Right cardiac atrium (tissue), 5 donors: ENCODE data around the gene MUS81. TPM values are rescaled to one million over a fixed set of nuclear protein-coding genes. Genes with fewer than 3 reads are reported as not detected.

Source experiments
- ATAC-seq, 2 donors: fragments of 200-7000 bp; cut with Tn5 transposase; one replicate each; pipeline versions ENCODE4 v1.8.0 to v1.9.1; 2020; ENCODE audit warnings: moderate library complexity in 2 of 2, mild to moderate bottlenecking in 1 of 2
- DNase-seq, 3 donors: peaks; one replicate each; pipeline ENCODE4 v3.0.0-alpha.2; 2020
- H3K27ac ChIP-seq: one replicate; pipeline ENCODE4 v1.5.1; 2013; ENCODE audit warnings: mild to moderate bottlenecking, low read length, control low read depth, moderate library complexity
- H3K27me3 ChIP-seq: one replicate; pipeline ENCODE4 v1.6.1; 2013; ENCODE audit not compliant: control insufficient read depth, insufficient read depth
- H3K4me1 ChIP-seq: one replicate; pipeline ENCODE4 v1.6.1; 2013; ENCODE audit warnings: low read length; ENCODE audit not compliant: control insufficient read depth, insufficient read depth
- H3K4me3 ChIP-seq: one replicate; pipeline ENCODE4 v1.5.1; 2013; ENCODE audit warnings: low read length, control low read depth
- H3K9me3 ChIP-seq: one replicate; pipeline ENCODE4 v1.6.1; 2013; ENCODE audit warnings: low read length; ENCODE audit not compliant: control insufficient read depth
- WGBS: extraction: QIAGEN DNeasy Blood & Tissue Kit; methylation state at CpG from one replicate; pipeline ENCODE4 v1.1.7; 2013; 5-methylcytosine and 5-hydroxymethylcytosine counted together
- intact Hi-C, 4 donors: fragments of 100-400 bp; cut with DNase I; formaldehyde crosslinking; loops; one replicate each; pipeline versions ENCODE4 v1.11.0 to v1.14.0; 2022 to 2023
- polyA plus RNA-seq: library from polyadenylated mRNA; stranded (reverse); fragments of 200-250 nt; gene quantifications from one replicate; pipeline ENCODE4 v1.2.3, GENCODE V29; 2013
- total RNA-seq, 4 donors: library from RNA; stranded (reverse); fragmentation: NEBNext Ultra II Directional; extraction: Animal tissue kit (Norgen Biotek cat#: 25700); gene quantifications; one replicate each; pipeline ENCODE4 v1.2.1, GENCODE V29; 2021
- donor health status: healthy with polysubstance abuse.
- donor health status: DM: no; HTN: yes; CAD: no.
- donor health status: DM: no; HTN: no; CAD: no.
- donor health status: DM: no; HTN: yes; CAD: no; lungs with severe emphysema.
- donor health status: DM: yes; HTN: yes; CAD: no.

MUS81 gene
- total and polyA plus RNA-seq, 5 donors = 33.3 to 44.7 (median 37.8) TPM

GRCh38 chr11:65868076-65868667 is 7.9 kb downstream of the MUS81 start:
- WGBS = 84% methylated on average over 19 of the region's 19 CpGs
- no peaks in the 10 kb centered on the region for H3K27me3 ChIP-seq
- no peak overlapping the region for H3K27ac ChIP-seq
- peaks cover 5% of the 10 kb centered on the region for H3K4me1 ChIP-seq
- intact Hi-C loops = no loop called here
- no peaks in the 10 kb centered on the region for H3K9me3 ChIP-seq
- DNase-seq = peak; percentile 25 to 66 (median 64)
- ATAC-seq = no peak
- H3K4me3 ChIP-seq = no peak overlapping the region

DNA sequence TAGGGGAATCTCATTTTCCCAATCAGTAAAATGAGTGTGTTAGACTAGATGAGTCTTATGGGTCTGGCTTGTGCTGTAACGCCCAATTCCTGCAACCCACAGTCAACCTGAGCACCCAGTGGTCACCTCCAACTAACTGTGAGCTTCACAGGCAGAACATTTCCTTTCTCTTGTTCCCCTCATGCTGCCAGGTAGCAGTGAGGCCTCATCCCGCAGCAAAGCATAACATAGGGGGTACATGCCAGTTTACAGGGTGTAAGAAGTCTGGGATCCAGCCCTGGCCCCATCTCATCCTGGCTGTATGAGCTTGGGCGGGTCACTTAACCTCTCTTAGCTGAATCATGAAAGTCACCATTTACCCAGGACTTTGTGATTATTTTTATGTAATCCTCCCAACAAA is 8.7 kb downstream of the MUS81 start:
- Histone ChIP-seq H3K4me1 (peaks cover 5% of the 10 kb centered on the region), H3K9me3 (no peaks in the 10 kb centered on the region), H3K27me3 (no peaks in the 10 kb centered on the region), H3K4me3 (no peak overlapping the region), H3K27ac (no peak overlapping the region)
- ATAC-seq = no peak
- 95% methylated on average over 3 of the region's 3 CpGs for WGBS
- intact Hi-C loops = no loop called here
- DNase-seq = peak in 1 of 3 donors; percentile 25

DNA sequence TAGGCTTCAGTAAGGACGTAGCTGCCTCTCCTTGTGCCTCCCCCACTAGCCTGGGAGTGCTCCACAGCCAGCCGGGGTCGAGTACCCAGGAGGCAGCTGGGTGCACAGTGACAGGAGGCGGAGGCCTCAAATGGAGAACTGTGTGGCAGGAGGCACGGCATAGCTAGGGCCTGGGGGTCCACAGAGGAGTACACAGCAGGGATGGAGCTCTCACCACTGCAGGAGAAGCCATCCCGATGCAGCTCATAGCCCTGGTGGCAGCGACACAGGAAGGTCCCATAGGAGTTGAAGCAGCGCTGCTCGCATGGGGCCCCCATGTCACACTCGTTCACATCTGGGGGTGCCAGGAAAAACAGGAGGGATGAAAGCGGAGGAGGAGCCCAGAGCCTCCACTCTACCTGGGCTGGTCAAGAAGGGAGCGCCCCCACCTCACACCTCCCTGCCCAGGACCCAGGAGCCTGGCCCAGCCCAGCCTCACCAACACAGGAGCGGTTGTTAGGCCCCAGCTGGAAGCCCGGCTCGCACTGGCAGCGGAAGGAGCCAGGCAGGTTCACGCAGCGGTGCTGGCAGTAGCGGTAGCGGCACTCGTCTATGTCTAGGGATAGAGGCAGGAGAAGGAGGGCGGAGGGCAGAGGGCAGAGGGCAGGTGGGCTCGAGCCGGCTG is 9.5 kb downstream of the MUS81 start:
- Histone ChIP-seq H3K4me3 (no peak overlapping the region), H3K4me1 (peaks cover 5% of the 10 kb centered on the region), H3K9me3 (no peaks in the 10 kb centered on the region), H3K27me3 (no peaks in the 10 kb centered on the region), H3K27ac (no peak overlapping the region)
- no peak for ATAC-seq
- intact Hi-C loops = no loop called here
- WGBS = 82% methylated on average over 24 of the region's 24 CpGs
- peak; percentile 18 to 65 (median 50) for DNase-seq

- Histone ChIP-seq H3K27ac (no peak overlapping the region), H3K9me3 (no peaks in the 10 kb centered on the region), H3K27me3 (no peaks in the 10 kb centered on the region), H3K4me3 (no peak overlapping the region), H3K4me1 (peaks cover 5% of the 10 kb centered on the region)
- intact Hi-C loops = no loop called here
- no peak for ATAC-seq
- peak; percentile 17 to 58 (median 42) for DNase-seq
- 69% methylated on average over 11 of the region's 11 CpGs for WGBS
Observed at GRCh38 chr11:65870307-65870658, 10.1 kb downstream of the MUS81 start.

DNA sequence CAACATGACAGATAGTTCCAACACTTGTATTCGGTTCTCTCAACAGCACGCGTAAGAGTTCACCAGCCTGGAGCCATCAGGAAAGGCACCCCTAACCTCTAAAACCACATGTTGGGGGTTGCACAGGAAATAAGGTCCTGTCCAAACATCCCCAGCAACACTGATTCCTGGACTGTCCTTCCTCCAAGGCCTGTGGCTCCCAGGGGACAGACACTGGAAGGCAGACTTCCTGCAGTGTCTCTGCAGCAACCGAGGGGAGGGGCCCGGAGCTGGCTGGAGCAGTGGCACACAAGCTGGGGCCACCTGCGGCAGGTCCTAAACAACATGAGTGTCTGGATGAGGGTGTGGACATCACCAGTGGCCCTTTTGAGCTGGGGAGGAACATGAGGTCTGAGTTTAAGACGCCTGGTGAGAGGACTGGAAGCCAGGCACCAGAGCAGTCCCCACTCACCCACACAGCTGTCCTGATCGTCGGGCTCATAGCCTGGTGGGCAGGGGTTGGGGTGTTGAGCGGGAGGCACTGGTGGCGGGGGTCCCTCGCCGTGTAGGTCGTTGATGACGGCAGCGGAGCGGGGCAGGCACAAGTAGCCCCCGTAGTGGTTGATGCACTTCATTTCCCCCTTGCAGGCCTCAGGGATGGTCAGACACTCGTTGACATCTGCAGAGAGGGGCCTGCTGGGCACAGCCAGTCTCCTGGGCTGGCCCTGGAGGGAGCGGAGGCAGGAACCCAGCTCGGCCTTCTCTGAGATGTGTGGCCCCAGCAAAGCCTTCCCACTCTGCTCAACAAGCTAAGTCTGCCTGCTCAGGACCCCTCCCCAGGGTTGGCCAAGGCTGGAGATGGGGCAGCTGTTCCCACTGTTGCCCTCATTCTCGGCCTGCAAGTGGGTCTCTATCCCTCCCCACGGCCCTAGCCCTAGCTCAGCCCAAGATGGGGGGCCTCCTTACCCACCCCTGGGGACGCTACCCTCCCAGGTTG is 10.8 kb downstream of the MUS81 start:
- peak; percentile 47 to 77 (median 75) for DNase-seq
- 55% methylated on average over 24 of the region's 24 CpGs for whole genome bisulfite sequencing
- Histone ChIP-seq H3K9me3 (no peaks in the 10 kb centered on the region), H3K27me3 (no peaks in the 10 kb centered on the region), H3K27ac (peak overlapping the region; percentile 46), H3K4me1 (peaks cover 5% of the 10 kb centered on the region), H3K4me3 (no peak overlapping the region)
- ATAC-seq = no peak
- intact Hi-C loops = no loop called here

DNA sequence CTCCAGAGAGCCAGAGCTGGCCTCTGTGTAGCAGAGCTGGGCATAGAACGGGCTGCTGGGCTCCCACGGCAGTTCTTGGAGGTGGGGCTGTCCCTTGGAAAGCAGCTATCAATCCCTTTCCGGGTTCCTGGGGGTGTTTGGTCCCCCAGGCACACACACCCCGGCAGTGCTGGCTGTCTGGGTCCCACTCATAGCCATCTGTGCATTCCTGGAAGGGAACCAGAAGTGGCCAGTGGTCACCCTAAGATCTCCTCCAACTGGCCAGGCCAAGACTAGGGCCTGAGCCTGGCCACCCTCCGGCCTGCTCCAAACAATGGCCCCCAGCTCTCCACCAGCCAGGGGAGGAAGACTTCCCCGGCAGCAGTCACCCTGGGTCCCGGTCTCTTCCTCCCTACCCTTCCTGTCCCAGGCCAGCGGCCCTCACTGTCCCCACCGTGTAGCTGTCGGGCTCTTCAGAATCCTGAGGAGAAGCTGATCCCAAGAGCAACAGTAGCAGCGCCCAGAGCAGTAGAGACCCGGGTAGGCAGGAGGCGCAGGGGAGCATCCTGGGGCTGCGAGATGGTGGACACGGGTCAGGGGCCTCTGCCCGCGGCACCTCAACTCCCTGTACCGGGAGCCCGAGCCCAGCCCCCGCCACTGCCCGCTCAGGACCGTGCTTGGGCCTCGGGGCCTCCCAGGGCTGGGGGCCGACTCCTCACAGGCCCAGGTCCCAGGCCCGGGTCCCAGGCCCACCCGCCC is 11.7 kb downstream of the MUS81 start:
- 9% methylated on average over 26 of the region's 26 CpGs for WGBS
- ATAC-seq (peak; percentile 6 to 11), DNase-seq (peak; percentile 38 to 79 (median 77))
- intact Hi-C loops = no loop called here
- Histone ChIP-seq H3K4me1 (peaks cover 5% of the 10 kb centered on the region), H3K4me3 (peak overlapping the region; percentile 79), H3K27ac (peak overlapping the region; percentile 46), H3K27me3 (no peaks in the 10 kb centered on the region), H3K9me3 (no peaks in the 10 kb centered on the region)

DNA sequence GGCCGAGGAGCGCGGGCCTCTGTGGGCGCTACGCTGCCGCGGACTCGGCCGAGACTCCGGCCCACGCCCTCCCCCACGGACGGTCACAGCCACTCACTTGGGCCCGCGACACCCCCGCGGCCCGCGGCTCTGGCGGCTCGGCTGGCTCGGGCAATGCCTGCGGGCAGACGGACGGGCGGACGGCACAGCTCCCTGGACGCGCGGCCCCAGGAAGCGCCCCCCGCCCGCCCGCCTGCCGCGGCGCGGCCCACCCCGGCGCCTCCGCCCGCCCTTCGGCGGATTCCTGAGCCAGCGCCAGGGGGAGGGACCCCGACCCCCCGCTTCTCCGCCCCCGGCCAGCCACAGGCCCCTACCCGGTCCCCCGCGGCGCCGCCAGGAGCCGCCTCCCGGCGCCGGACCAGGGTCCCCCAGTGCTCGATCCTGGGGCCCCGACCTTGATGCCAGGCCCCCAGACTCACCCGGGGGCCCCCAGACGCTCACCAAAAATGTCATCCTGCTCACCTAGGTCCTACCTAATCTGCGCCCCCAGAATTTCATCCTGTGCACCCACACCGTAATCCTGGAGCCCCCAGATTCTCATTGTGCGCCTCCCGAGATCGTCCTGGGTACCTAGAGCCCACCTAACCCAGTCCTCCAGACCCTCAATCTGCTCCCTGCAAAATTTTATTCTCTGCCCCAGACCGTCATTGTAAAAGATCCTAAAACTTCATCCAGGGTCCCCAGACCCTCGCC is 12.5 kb downstream of the MUS81 start, which contains the start of gene EFEMP2:
Gene EFEMP2 (minus strand): TSS at position 215 of the 732 bp plus-strand sequence. CDS start 446 bp downstream, outside the sequence.
- H3K4me3 ChIP-seq = peak within 1 kb of the TSS; percentile 79
- DNase-seq (peak; percentile 71 to 90 (median 89)), ATAC-seq (peak; percentile 37 to 58)
- H3K9me3 ChIP-seq = no peaks in the 10 kb centered on the region
- WGBS = 1% methylated on average over 69 of the region's 69 CpGs
- H3K27me3 ChIP-seq = no peaks in the 10 kb centered on the region
- intact Hi-C loops = no loop called here
- H3K27ac ChIP-seq = peak within 1 kb of the TSS; percentile 80
- peaks cover 5% of the 10 kb centered on the region for H3K4me1 ChIP-seq

GRCh38 chr11:65873318-65874156 is 13.3 kb downstream of the MUS81 start:
- DNase-seq (peak; percentile 96 to 99 (median 98)), ATAC-seq (peak; percentile 93 to 94)
- Histone ChIP-seq H3K4me3 (peak overlapping the region; percentile 79), H3K4me1 (peaks cover 5% of the 10 kb centered on the region), H3K9me3 (no peaks in the 10 kb centered on the region), H3K27ac (peak overlapping the region; percentile 79), H3K27me3 (no peaks in the 10 kb centered on the region)
- intact Hi-C loops = no loop called here
- WGBS = 8% methylated on average over 53 of the region's 54 CpGs

- intact Hi-C loops = loop anchor here in 2 of 4 donors (5.0 to 10.0 kb wide), 2 partner anchors 85 to 108 kb away; partner anchors contain the start of gene SART1 (in 1 of the 2)
- H3K9me3 ChIP-seq = no peaks in the 10 kb centered on the region
- no peaks in the 10 kb centered on the region for H3K27me3 ChIP-seq
- ATAC-seq = no peak
- 41% methylated on average over 7 of the region's 7 CpGs for WGBS
- no peak within 1 kb of the TSS for H3K4me3 ChIP-seq
- H3K4me1 ChIP-seq = no peaks in the 10 kb centered on the region
- H3K27ac ChIP-seq = no peak within 1 kb of the TSS
- DNase-seq = peak in 2 of 3 donors; percentile 53 to 66
Observed at GRCh38 chr11:65879617-65880016, 19.4 kb downstream of the MUS81 start, which contains the start of gene CTSW. Gene CTSW, plus strand, starts transcription at chr11:65879837. Its CDS starts 18 bp downstream, at chr11:65879855.
